ENCODE measurements around the gene DSG3.

GRCh38 chr18:31516437-31516836 is 68.9 kb downstream of the DSG3 start:
- no peak for TF ChIP-seq CTCF (optimal IDR thresholded peaks at IDR 0.05 in 1 of 3, IDR thresholded peaks at IDR 0.05 in 1 of 3, conservative IDR thresholded peaks at IDR 0.05 in 1 of 3; ENCODE audit: extremely low read depth in 1 of 3, insufficient read depth in 2 of 3, low read length in 3 of 3)
- no peak for TF ChIP-seq EZH2 (IDR thresholded peaks at IDR 0.05; ENCODE audit: low read length)
